GM12878 (cell line): ENCODE measurements around the gene KCNK13. TPM values are rescaled to one million over a fixed set of nuclear protein-coding genes. Genes with fewer than 3 reads are reported as not detected.

Experiments
- ATAC-seq: fragments of 200-7000 bp; cut with Tn5 transposase; 3 replicates; pipeline ENCODE4 v1.9.1; 2020; ENCODE audit warnings: mild to moderate bottlenecking, moderate library complexity
- BruUV-seq: library from RNA; stranded (reverse); fragments of 400-500 nt; replicated peaks from 2 replicates; lab custom pipeline; 2021; lab: Mats Ljungman, UMichigan
- CTCF ChIA-PET: fragments of 300-600 bp; sonication (Branson Sonifier 250); formaldehyde crosslinking; extraction: SDS; loops from one replicate; lab custom pipeline; 2021; ENCODE audit warnings: inconsistent platforms; lab: Yijun Ruan, JAX
- POLR2A ChIA-PET: fragments of 350-600 bp; formaldehyde crosslinking; extraction: SDS; loops from one replicate; lab custom pipeline; 2021; ENCODE audit warnings: inconsistent platforms; lab: Charles Lee
- RAD21 ChIA-PET: fragments of 300-600 bp; sonication (Branson Sonifier 250); formaldehyde crosslinking; loops from one replicate; lab custom pipeline; 2023; ENCODE audit warnings: antibody characterized with exemption; ENCODE audit not compliant: unreplicated experiment; lab: Charles Lee
- SMC1A ChIA-PET: fragments of 300-600 bp; sonication (Branson Sonifier 250); formaldehyde crosslinking; loops from one replicate; lab custom pipeline; 2023; ENCODE audit not compliant: unreplicated experiment, uncharacterized antibody; lab: Charles Lee
- DNase-seq: peaks from one replicate; pipeline ENCODE4 v3.0.0-alpha.2; 2011; ENCODE audit warnings: low read depth, low spot score
- FAIRE-seq: peaks from 3 replicates; lab custom pipeline; 2011; peaks lifted over from hg19 to GRCh38; lab: Jason Lieb, UNC
- H2AFZ ChIP-seq: 2 replicates; pipeline ENCODE4 v1.6.0; 2011; ENCODE audit warnings: low read depth, low read length, control low read depth; ENCODE audit not compliant: control insufficient read depth
- H3K27ac ChIP-seq: 2 replicates; pipeline ENCODE4 v1.5.1; 2011; ENCODE audit warnings: control low read depth; ENCODE audit not compliant: control insufficient read depth, insufficient read depth
- H3K27me3 ChIP-seq, 2 experiments: replicated peaks in 1 of 2; 2 replicates each; pipeline versions ENCODE4 v1.6.0 to v1.6.1; 2011; ENCODE audit warnings: low read length in 1 of 2; ENCODE audit not compliant: control insufficient read depth in 2 of 2, insufficient read depth in 2 of 2
- H3K36me3 ChIP-seq, 2 experiments: 2 replicates each; pipeline ENCODE4 v1.5.1; 2011; ENCODE audit warnings: low read length in 1 of 2; ENCODE audit not compliant: control insufficient read depth in 2 of 2, insufficient read depth in 2 of 2
- H3K4me1 ChIP-seq: 2 replicates; pipeline ENCODE4 v1.6.1; 2011; ENCODE audit warnings: mild to moderate bottlenecking, low read length, moderate library complexity, mixed read lengths; ENCODE audit not compliant: control insufficient read depth, insufficient read depth
- H3K4me2 ChIP-seq: 2 replicates; pipeline ENCODE4 v1.6.0; 2011; ENCODE audit warnings: control low read depth; ENCODE audit not compliant: control insufficient read depth, insufficient read depth
- H3K4me3 ChIP-seq: fragments of 200-600 bp; sonication (generic); 2 replicates; pipeline ENCODE4 v1.5.1; 2016
- H3K79me2 ChIP-seq: 2 replicates; pipeline ENCODE4 v1.6.0; 2011; ENCODE audit warnings: low read length; ENCODE audit not compliant: control insufficient read depth, insufficient read depth
- H3K9ac ChIP-seq: 2 replicates; pipeline ENCODE4 v1.8.0; 2011; ENCODE audit warnings: low read length, control low read depth, mixed read lengths; ENCODE audit not compliant: control insufficient read depth, insufficient read depth
- H3K9me3 ChIP-seq: replicated peaks from 3 replicates; pipeline ENCODE4 v1.5.1; 2011; ENCODE audit warnings: mild to moderate bottlenecking, low read length; ENCODE audit not compliant: control insufficient read depth, insufficient read depth
- H4K20me1 ChIP-seq: 2 replicates; pipeline ENCODE4 v1.6.0; 2011; ENCODE audit not compliant: control insufficient read depth, insufficient read depth
- ASH2L ChIP-seq: fragments of 300-600, 200-600 bp; sonication (generic); IDR thresholded peaks from 2 replicates; pipeline ENCODE4 v1.6.1; 2017; ENCODE audit warnings: low read depth, mild to moderate bottlenecking, borderline replicate concordance
- BMI1 ChIP-seq: fragments of 450-650 bp; IDR thresholded peaks from 2 replicates; pipeline ENCODE4 v1.6.1; 2016; ENCODE audit warnings: mild to moderate bottlenecking, moderate library complexity, borderline replicate concordance
- CBFB ChIP-seq: IDR thresholded peaks from 2 replicates; pipeline ENCODE4 v1.6.1; 2016; ENCODE audit warnings: antibody characterized with exemption, low read depth
- CHD2 ChIP-seq: IDR thresholded peaks from 2 replicates; pipeline ENCODE4 v1.6.1; 2011; ENCODE audit warnings: low read depth, low read length, improper control_type of control experiment, borderline replicate concordance
- CHD4 ChIP-seq: fragments of 200-600 bp; sonication (generic); IDR thresholded peaks from 2 replicates; pipeline ENCODE4 v1.6.1; 2016; ENCODE audit warnings: mild to moderate bottlenecking
- CREB1 ChIP-seq: IDR thresholded peaks from 2 replicates; pipeline ENCODE4 v1.6.1; 2012; ENCODE audit warnings: low read depth, mild to moderate bottlenecking, inconsistent platforms
- EZH2 ChIP-seq: IDR thresholded peaks from 2 replicates; pipeline ENCODE4 v1.6.1; 2012; ENCODE audit warnings: low read depth, mild to moderate bottlenecking, control low read depth, inconsistent platforms, low read length, borderline replicate concordance; ENCODE audit not compliant: control insufficient read depth
- HDAC2 ChIP-seq: fragments of 200-600 bp; sonication (generic); IDR thresholded peaks from 2 replicates; pipeline ENCODE4 v1.6.1; 2017
- IKZF2 ChIP-seq, 2 experiments: fragments of 450-650 bp; IDR thresholded peaks; 2 replicates each; pipeline ENCODE4 v1.6.1; 2017; ENCODE audit warnings: mild to moderate bottlenecking in 2 of 2, moderate library complexity in 2 of 2
- MTA2 ChIP-seq: fragments of 450-650 bp; IDR thresholded peaks from 2 replicates; pipeline ENCODE4 v1.6.1; 2016; ENCODE audit warnings: low read depth, mild to moderate bottlenecking, moderate library complexity
- MYB ChIP-seq: fragments of 150-350 bp; IDR thresholded peaks from 2 replicates; pipeline ENCODE4 v1.6.1; 2014; ENCODE audit warnings: mild to moderate bottlenecking, low read depth, low read length, borderline replicate concordance
- NBN ChIP-seq: fragments of 450-650 bp; IDR thresholded peaks from 2 replicates; pipeline ENCODE4 v1.6.1; 2016
- NR2C2 ChIP-seq: IDR thresholded peaks from 2 replicates; pipeline ENCODE4 v1.6.1; 2011; ENCODE audit warnings: borderline replicate concordance, low read depth; ENCODE audit not compliant: control insufficient read depth, insufficient read length
- PML ChIP-seq: IDR thresholded peaks from 2 replicates; pipeline ENCODE4 v1.6.1; 2012; ENCODE audit warnings: low read length, inconsistent platforms
- RUNX3 ChIP-seq: IDR thresholded peaks from 2 replicates; pipeline ENCODE4 v1.6.1; 2012; ENCODE audit warnings: low read length, inconsistent platforms
- SMARCA5 ChIP-seq: fragments of 450-650 bp; IDR thresholded peaks from 2 replicates; pipeline ENCODE4 v1.6.1; 2017; ENCODE audit warnings: mild to moderate bottlenecking
- ZNF384 ChIP-seq: IDR thresholded peaks from 2 replicates; pipeline ENCODE4 v1.6.1; 2012; ENCODE audit warnings: low read depth, mild to moderate bottlenecking, low read length, improper control_type of control experiment, borderline replicate concordance
- WGBS: methylation state at CpG from one replicate; pipeline ENCODE4 v1.1.6; 2016; ENCODE audit warnings: low lambda C conversion rate; ENCODE audit not compliant: insufficient replicate concordance, insufficient coverage; ENCODE audit errors: missing lambda C conversion rate; 5-methylcytosine and 5-hydroxymethylcytosine counted together
- in situ Hi-C: fragments of 300-500 bp; cut with MboI; formaldehyde crosslinking; loops from 9 replicates; pipeline ENCODE4 v1.14.3; 2018; ENCODE audit warnings: mixed read lengths
- intact Hi-C: fragments of 100-400 bp; cut with micrococcal nuclease; formaldehyde crosslinking; loops from one replicate; pipeline ENCODE4 v1.14.2; 2022; ENCODE audit not compliant: unreplicated experiment
- polyA plus RNA-seq, 11 experiments: library from polyadenylated mRNA; depleted of rRNA in 4 of 11; unstranded in 6 of 11; stranded (reverse) in 5 of 11; fragments of >200 nt; fragmentation: Nextera tagmentation in 4 of 11; fragmentation: Illumina TruSeq in 1 of 11; extraction: Ambion mirVana in 4 of 11; extraction: Trizol in 1 of 11; gene quantifications; 1 replicate in 1 of 11; 2 replicates in 10 of 11; pipeline versions ENCODE4 v1.2.1 to v1.2.3, GENCODE V29; 2011 to 2016; ENCODE audit warnings: inconsistent platforms in 2 of 11, missing spikeins in 2 of 11, low read depth in 1 of 11
- total RNA-seq, 4 experiments: library from RNA; depleted of rRNA in 3 of 4; stranded (reverse); fragments of >200 nt in 3 of 4; fragmentation: Illumina TruSeq in 1 of 4; extraction: Trizol in 1 of 4; gene quantifications; 2 replicates each; pipeline versions ENCODE4 v1.2.1 to v1.2.3, GENCODE V29; 2013 to 2021
- TF ChIP-seq, protein P1 (sequence below): fragments of 450-650 bp; IDR thresholded peaks from 2 replicates; pipeline ENCODE4 v1.6.1; 2016; ENCODE audit warnings: mild to moderate bottlenecking
- TF ChIP-seq, protein P2 (sequence below): IDR thresholded peaks from 2 replicates; pipeline ENCODE4 v1.6.1; 2012; ENCODE audit warnings: improper control_type of control experiment, low read depth, low read length; ENCODE audit not compliant: insufficient replicate concordance
- TF ChIP-seq, protein P3 (sequence below): IDR thresholded peaks from 2 replicates; pipeline ENCODE4 v1.6.1; 2012; ENCODE audit warnings: low read depth, low read length, improper control_type of control experiment

KCNK13 gene
- total and polyA plus RNA-seq, 10 of the 15 experiments (the other 5 are each of a cell fraction or from before 2014, with no cell fraction given), result not detected

DNA sequence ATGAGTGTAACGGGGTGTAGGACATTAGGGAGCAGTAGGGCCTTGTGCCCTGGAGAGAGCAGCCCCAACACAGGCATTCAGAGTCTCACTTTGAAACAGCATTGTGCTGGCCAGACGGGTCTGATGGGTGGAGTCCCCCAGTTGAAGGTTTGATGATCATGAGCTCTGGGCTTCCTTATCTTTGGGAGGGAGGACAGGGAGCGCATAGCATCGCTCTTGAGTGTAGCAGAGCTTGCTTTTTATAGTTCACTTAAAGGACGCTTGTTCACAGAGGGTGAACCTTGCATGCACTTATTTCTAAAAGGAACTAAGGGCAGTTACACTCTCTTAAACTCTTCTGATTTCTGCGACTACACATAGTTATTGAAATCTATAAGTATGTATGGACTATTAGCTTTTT is 10.6 kb downstream of the KCNK13 start:
- in situ Hi-C loops, result no loop called here
- ChIA-PET CTCF (interaction anchor here (0.7 kb wide), 1 partner anchor 110 kb away, joined by 3 read pairs; no protein-coding TSS in a partner anchor), SMC1A (no interaction called here), RAD21 (no interaction called here), POLR2A (no interaction called here)
- 64% methylated on average over 6 of the region's 6 CpGs for WGBS
- no peak overlapping the region for H3K9ac ChIP-seq
- TF ChIP-seq SMARCA5, result no peak
- TF ChIP-seq NBN, result no peak
- no peak for TF ChIP-seq MYB
- no peak for TF ChIP-seq ASH2L
- no peak for TF ChIP-seq IKZF2 (IDR thresholded peaks at IDR 0.05)
- TF ChIP-seq RUNX3, result no peak
- TF ChIP-seq CHD2, result no peak
- no peak for TF ChIP-seq NR2C2
- TF ChIP-seq, protein P1, sequence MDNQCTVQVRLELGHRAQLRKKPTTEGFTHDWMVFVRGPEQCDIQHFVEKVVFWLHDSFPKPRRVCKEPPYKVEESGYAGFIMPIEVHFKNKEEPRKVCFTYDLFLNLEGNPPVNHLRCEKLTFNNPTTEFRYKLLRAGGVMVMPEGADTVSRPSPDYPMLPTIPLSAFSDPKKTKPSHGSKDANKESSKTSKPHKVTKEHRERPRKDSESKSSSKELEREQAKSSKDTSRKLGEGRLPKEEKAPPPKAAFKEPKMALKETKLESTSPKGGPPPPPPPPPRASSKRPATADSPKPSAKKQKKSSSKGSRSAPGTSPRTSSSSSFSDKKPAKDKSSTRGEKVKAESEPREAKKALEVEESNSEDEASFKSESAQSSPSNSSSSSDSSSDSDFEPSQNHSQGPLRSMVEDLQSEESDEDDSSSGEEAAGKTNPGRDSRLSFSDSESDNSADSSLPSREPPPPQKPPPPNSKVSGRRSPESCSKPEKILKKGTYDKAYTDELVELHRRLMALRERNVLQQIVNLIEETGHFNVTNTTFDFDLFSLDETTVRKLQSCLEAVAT, result no peak
- TF ChIP-seq ZNF384, result no peak
- no peak for TF ChIP-seq CREB1
- TF ChIP-seq CHD4, result no peak
- no peak for TF ChIP-seq EZH2
- TF ChIP-seq BMI1, result no peak
- TF ChIP-seq, protein P2, sequence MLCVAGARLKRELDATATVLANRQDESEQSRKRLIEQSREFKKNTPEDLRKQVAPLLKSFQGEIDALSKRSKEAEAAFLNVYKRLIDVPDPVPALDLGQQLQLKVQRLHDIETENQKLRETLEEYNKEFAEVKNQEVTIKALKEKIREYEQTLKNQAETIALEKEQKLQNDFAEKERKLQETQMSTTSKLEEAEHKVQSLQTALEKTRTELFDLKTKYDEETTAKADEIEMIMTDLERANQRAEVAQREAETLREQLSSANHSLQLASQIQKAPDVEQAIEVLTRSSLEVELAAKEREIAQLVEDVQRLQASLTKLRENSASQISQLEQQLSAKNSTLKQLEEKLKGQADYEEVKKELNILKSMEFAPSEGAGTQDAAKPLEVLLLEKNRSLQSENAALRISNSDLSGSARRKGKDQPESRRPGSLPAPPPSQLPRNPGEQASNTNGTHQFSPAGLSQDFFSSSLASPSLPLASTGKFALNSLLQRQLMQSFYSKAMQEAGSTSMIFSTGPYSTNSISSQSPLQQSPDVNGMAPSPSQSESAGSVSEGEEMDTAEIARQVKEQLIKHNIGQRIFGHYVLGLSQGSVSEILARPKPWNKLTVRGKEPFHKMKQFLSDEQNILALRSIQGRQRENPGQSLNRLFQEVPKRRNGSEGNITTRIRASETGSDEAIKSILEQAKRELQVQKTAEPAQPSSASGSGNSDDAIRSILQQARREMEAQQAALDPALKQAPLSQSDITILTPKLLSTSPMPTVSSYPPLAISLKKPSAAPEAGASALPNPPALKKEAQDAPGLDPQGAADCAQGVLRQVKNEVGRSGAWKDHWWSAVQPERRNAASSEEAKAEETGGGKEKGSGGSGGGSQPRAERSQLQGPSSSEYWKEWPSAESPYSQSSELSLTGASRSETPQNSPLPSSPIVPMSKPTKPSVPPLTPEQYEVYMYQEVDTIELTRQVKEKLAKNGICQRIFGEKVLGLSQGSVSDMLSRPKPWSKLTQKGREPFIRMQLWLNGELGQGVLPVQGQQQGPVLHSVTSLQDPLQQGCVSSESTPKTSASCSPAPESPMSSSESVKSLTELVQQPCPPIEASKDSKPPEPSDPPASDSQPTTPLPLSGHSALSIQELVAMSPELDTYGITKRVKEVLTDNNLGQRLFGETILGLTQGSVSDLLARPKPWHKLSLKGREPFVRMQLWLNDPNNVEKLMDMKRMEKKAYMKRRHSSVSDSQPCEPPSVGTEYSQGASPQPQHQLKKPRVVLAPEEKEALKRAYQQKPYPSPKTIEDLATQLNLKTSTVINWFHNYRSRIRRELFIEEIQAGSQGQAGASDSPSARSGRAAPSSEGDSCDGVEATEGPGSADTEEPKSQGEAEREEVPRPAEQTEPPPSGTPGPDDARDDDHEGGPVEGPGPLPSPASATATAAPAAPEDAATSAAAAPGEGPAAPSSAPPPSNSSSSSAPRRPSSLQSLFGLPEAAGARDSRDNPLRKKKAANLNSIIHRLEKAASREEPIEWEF, result no peak
- TF ChIP-seq PML, result no peak
- TF ChIP-seq CBFB, result no peak
- no peak for TF ChIP-seq MTA2
- TF ChIP-seq HDAC2, result no peak
- TF ChIP-seq, protein P3, sequence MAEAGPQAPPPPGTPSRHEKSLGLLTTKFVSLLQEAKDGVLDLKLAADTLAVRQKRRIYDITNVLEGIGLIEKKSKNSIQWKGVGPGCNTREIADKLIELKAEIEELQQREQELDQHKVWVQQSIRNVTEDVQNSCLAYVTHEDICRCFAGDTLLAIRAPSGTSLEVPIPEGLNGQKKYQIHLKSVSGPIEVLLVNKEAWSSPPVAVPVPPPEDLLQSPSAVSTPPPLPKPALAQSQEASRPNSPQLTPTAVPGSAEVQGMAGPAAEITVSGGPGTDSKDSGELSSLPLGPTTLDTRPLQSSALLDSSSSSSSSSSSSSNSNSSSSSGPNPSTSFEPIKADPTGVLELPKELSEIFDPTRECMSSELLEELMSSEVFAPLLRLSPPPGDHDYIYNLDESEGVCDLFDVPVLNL, result no peak
- no peak overlapping the region for H3K4me2 ChIP-seq
- no peaks in the 10 kb centered on the region for H3K79me2 ChIP-seq
- no peak overlapping the region for H3K4me3 ChIP-seq
- DNase-seq (no peak), ATAC-seq (no peak), FAIRE-seq (no peak)
- H2AFZ ChIP-seq, result no peak overlapping the region
- no peak overlapping the region for H3K27ac ChIP-seq
- no TSS peak for BruUV-seq
- no peaks in the 10 kb centered on the region; a peak in 1 of 4 replicates for H3K27me3 ChIP-seq
- H4K20me1 ChIP-seq, result no peaks in the 10 kb centered on the region
- H3K4me1 ChIP-seq, result no peaks in the 10 kb centered on the region
- intact Hi-C loops, result no loop called here
- H3K9me3 ChIP-seq, result no peaks in the 10 kb centered on the region
- no peaks in the 10 kb centered on the region for H3K36me3 ChIP-seq
